Heart right ventricle (tissue), 16 donors: Measurements from ENCODE around the gene CPNE8. TPM values are rescaled to one million over a fixed set of nuclear protein-coding genes. Genes with fewer than 3 reads are reported as not detected.

Source experiments
- ATAC-seq, 8 donors: fragments of 200-7000 bp; cut with Tn5 transposase; one replicate each; pipeline ENCODE4 v1.9.1; 2020; ENCODE audit warnings: mild to moderate bottlenecking in 8 of 8, moderate library complexity in 8 of 8, moderate number of reproducible peaks in 1 of 8
- DNase-seq, 2 donors: peaks; one replicate each; pipeline ENCODE4 v3.0.0-alpha.2; 2020
- H3K27ac ChIP-seq, 10 donors: fragments of 200-600 bp; sonication (generic) in 2 of 10; one replicate each; pipeline versions ENCODE4 v1.5.0 to v1.8.0; 2020 to 2022; ENCODE audit warnings: mild to moderate bottlenecking in 3 of 10
- H3K27me3 ChIP-seq, 7 donors: fragments of 200-600 bp; one replicate each; pipeline ENCODE4 v1.8.0; 2021 to 2022; ENCODE audit warnings: mild to moderate bottlenecking in 2 of 7
- H3K36me3 ChIP-seq, 9 donors: fragments of 200-600 bp; sonication (generic) in 1 of 9; one replicate each; pipeline versions ENCODE4 v1.5.0 to v1.8.0; 2020 to 2022; ENCODE audit warnings: mild to moderate bottlenecking in 2 of 9
- H3K4me1 ChIP-seq, 9 donors: fragments of 200-600 bp; sonication (generic) in 1 of 9; one replicate each; pipeline versions ENCODE4 v1.5.0 to v1.8.0; 2020 to 2022; ENCODE audit warnings: mild to moderate bottlenecking in 4 of 9
- H3K4me3 ChIP-seq, 10 donors: fragments of 200-600 bp; sonication (generic) in 2 of 10; one replicate each; pipeline versions ENCODE4 v1.5.0 to v1.8.0; 2020 to 2022; ENCODE audit warnings: mild to moderate bottlenecking in 7 of 10, moderate library complexity in 2 of 10
- H3K9me3 ChIP-seq, 11 donors: fragments of 200-600 bp in 10 of 11; sonication (generic) in 2 of 11; one replicate each; pipeline versions ENCODE4 v1.5.0 to v1.8.0; 2013 to 2022; ENCODE audit warnings: mild to moderate bottlenecking in 2 of 11, control low read depth in 1 of 11, moderate library complexity in 1 of 11
- CTCF ChIP-seq, 9 donors: fragments of 200-600 bp; sonication (generic) in 2 of 9; IDR thresholded peaks; one replicate each; pipeline versions ENCODE4 v1.5.0 to v1.8.0; 2021 to 2022; ENCODE audit warnings: antibody characterized with exemption in 9 of 9, mild to moderate bottlenecking in 5 of 9, moderate library complexity in 1 of 9
- WGBS, 2 donors: extraction: QIAGEN DNeasy Blood & Tissue Kit; methylation state at CpG; one replicate each; pipeline ENCODE4 v1.1.7; 2013; ENCODE audit warnings: inconsistent platforms in 1 of 2; 5-methylcytosine and 5-hydroxymethylcytosine counted together
- intact Hi-C, 10 donors: fragments of 100-400 bp; cut with DNase I; formaldehyde crosslinking; loops; one replicate each; pipeline versions ENCODE4 v1.11.1 to v1.14.2; 2022
- polyA plus RNA-seq, 2 donors: library from polyadenylated mRNA; stranded (reverse); fragments of 200-250 nt; gene quantifications; one replicate each; pipeline ENCODE4 v1.2.3, GENCODE V29; 2013
- total RNA-seq, 10 donors: library from RNA; stranded (reverse); fragmentation: NEBNext Ultra II Directional in 3 of 10; extraction: Animal tissue kit (Norgen Biotek cat#: 25700) in 3 of 10; gene quantifications; one replicate each; pipeline versions ENCODE4 v1.2.1 to v1.2.4, GENCODE V29; 2021 to 2023
- donor health status: Arrhythmogenic right ventricular cardiomyopathy.
- donor health status: ischemic (EF 13 %, LVEDD 7.1; RV severe dilation, severe dysfunction).
- donor health status: healthy with polysubstance abuse.
- donor health status: DM: no; HTN: yes; CAD: no.
- donor health status: DM: no; HTN: no; CAD: no.
- donor health status: ischemic (EF 25% LVEDD 6.9; RV normal size, moderate dysfunction).
- donor health status: ischemic (EF 25% LVEDD 5.7; RV mildly dilated, moderate dysfunction).
- donor health status: healthy.
- donor health status: DM: yes; HTN: yes; CAD: no.
- donor health status: Ischemic cardiomyopathy.
- donor health status: ischemic (EF 35%, LVEDD 5.7; RV mildly dilated, moderate dysfunction).
- donor health status: nonischemic (EF 11% LVEDD 7.7; RV severe dilation, severe dysfunction).
- donor health status: DM: yes; HTN: yes; CAD: no.
- donor health status: PGD.
- donor health status: ischemic (EF 29% LVEDD 5.4; RV normal size, mild dysfunction).
- donor health status: nonischemic (EF 23%, LVEDD 6.1; RV moderate dilation, normal function).

Gene CPNE8
- total and polyA plus RNA-seq, 12 donors: 2.5 to 14.9 (median 4.5) TPM

- DNase-seq (no peak), ATAC-seq (peak in 1 of 8 donors; percentile 77)
- no peak overlapping the region for H3K4me3 ChIP-seq
- no peak for TF ChIP-seq CTCF (IDR thresholded peaks at IDR 0.05)
- H3K9me3 ChIP-seq: peaks cover 0 to 18% (median 7%) of the 10 kb centered on the region in 11 donors
- H3K4me1 ChIP-seq: peaks cover 0 to 13% (median 0%) of the 10 kb centered on the region in 9 donors
- peak overlapping the region in 1 of 10 donors; percentile 21 for H3K27ac ChIP-seq
- H3K27me3 ChIP-seq: no peaks in the 10 kb centered on the region
- H3K36me3 ChIP-seq: no peaks in the 10 kb centered on the region
- 80 to 90% methylated on average over 3 of the region's 3 CpGs for WGBS, 2 donors
- intact Hi-C loops: no loop called here
Observed at GRCh38 chr12:38883629-38884134, 21.7 kb downstream of the CPNE8 start.

- peaks cover 0 to 18% (median 7%) of the 10 kb centered on the region in 11 donors for H3K9me3 ChIP-seq
- no peak overlapping the region for H3K27ac ChIP-seq
- no peak overlapping the region for H3K4me3 ChIP-seq
- no peaks in the 10 kb centered on the region for H3K27me3 ChIP-seq
- WGBS, 2 donors: 80 to 87% methylated on average over 3 of the region's 3 CpGs
- no peaks in the 10 kb centered on the region for H3K36me3 ChIP-seq
- intact Hi-C loops: no loop called here
- no peak for DNase-seq
- peaks cover 0 to 7% (median 0%) of the 10 kb centered on the region in 9 donors for H3K4me1 ChIP-seq
- TF ChIP-seq CTCF (IDR thresholded peaks at IDR 0.05): no peak
- ATAC-seq: no peak
Observed at GRCh38 chr12:38880288-38880687, 25.1 kb downstream of the CPNE8 start.

- H3K4me3 ChIP-seq: no peak overlapping the region
- no peak for DNase-seq
- no peak overlapping the region for H3K27ac ChIP-seq
- H3K36me3 ChIP-seq: no peaks in the 10 kb centered on the region
- intact Hi-C loops: no loop called here
- no peak for ATAC-seq
- WGBS, 2 donors: 95 to 97% methylated on average over 4 of the region's 4 CpGs
- H3K27me3 ChIP-seq: no peaks in the 10 kb centered on the region
- peaks cover 0 to 18% (median 7%) of the 10 kb centered on the region in 11 donors for H3K9me3 ChIP-seq
- TF ChIP-seq CTCF (IDR thresholded peaks at IDR 0.05): no peak
- H3K4me1 ChIP-seq: peaks cover 0 to 7% (median 0%) of the 10 kb centered on the region in 9 donors
Observed at GRCh38 chr12:38878986-38879385, 26.4 kb downstream of the CPNE8 start.

- WGBS, 2 donors: 89 to 91% methylated on average over 2 of the region's 2 CpGs
- Histone ChIP-seq H3K9me3 (peaks cover 0 to 18% (median 7%) of the 10 kb centered on the region in 11 donors), H3K36me3 (no peaks in the 10 kb centered on the region), H3K27me3 (no peaks in the 10 kb centered on the region), H3K4me3 (no peak overlapping the region), H3K4me1 (peaks cover 0 to 3% (median 0%) of the 10 kb centered on the region in 9 donors), H3K27ac (no peak overlapping the region)
- DNase-seq (no peak), ATAC-seq (no peak)
- intact Hi-C loops: no loop called here
- no peak for TF ChIP-seq CTCF (IDR thresholded peaks at IDR 0.05)
Observed at GRCh38 chr12:38878333-38878705, 27.1 kb downstream of the CPNE8 start.
